ENCODE results near the gene TOR3A.
A peak's percentile ranks its signal among the peaks of the same experiment; 100 is the strongest.
"Not testable (repeated sequence)": the region's sequence is repeated elsewhere in the genome, so short reads cannot be mapped to it uniquely, and the experiment has no call there.

The TOR3A gene, protein sequence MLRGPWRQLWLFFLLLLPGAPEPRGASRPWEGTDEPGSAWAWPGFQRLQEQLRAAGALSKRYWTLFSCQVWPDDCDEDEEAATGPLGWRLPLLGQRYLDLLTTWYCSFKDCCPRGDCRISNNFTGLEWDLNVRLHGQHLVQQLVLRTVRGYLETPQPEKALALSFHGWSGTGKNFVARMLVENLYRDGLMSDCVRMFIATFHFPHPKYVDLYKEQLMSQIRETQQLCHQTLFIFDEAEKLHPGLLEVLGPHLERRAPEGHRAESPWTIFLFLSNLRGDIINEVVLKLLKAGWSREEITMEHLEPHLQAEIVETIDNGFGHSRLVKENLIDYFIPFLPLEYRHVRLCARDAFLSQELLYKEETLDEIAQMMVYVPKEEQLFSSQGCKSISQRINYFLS

DNA sequence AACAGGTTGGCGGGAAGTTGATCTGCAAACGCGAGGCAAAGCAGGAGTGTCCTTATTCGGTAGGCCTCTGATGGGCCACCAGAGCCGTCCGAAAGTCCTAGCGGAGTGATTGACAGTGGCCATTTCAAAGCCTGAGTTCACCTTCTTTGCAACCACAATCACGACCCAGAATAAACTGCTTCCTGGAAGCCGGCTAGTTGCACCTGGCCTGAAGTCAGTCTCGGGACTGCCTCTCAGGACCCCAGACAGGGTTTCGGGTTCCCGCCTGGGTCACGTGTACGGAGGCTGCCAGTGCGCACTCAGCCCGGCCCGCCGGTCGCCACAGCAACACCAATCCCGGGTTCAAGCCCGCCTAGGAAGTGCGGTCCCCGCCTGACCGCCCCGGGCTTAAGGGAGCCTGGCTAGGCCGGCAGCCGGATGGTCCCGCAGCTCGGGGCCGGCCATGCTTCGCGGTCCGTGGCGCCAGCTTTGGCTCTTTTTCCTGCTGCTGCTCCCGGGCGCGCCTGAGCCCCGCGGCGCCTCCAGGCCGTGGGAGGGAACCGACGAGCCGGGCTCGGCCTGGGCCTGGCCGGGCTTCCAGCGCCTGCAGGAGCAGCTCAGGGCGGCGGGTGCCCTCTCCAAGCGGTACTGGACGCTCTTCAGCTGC, at the start of gene TOR3A:
TOR3A (plus strand) TSS at position 384 of the 646 bp plus-strand sequence; CDS start at position 443, 59 bp downstream.
- peak; percentile 77 for DNase-seq (ENCODE audit: low read depth)

DNA sequence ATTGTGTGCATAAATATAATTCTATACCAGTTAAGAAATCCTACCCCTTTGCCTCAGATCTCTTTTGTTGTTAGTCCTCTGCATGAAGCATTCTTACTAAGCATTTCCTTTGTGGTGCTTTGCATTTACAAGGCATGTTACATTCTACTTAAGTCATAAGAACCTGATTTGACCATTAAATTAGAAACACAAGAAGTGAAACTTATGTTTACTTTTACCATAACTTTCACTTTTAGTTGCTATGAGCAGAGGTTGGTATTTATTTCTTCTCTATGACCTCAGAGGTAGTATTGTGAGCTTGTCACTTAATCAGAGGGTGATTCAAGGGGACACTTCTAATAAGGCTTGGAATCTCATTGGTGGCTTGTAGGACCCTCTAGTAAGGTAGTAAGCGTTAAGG, 47.1 kb upstream of the TOR3A start:
- DNase-seq (ENCODE audit: low read depth), result no peak

- no peak for DNase-seq (ENCODE audit: low read depth)
Observed at GRCh38 chr1:179036844-179037465, 44.9 kb upstream of the TOR3A start.

DNA sequence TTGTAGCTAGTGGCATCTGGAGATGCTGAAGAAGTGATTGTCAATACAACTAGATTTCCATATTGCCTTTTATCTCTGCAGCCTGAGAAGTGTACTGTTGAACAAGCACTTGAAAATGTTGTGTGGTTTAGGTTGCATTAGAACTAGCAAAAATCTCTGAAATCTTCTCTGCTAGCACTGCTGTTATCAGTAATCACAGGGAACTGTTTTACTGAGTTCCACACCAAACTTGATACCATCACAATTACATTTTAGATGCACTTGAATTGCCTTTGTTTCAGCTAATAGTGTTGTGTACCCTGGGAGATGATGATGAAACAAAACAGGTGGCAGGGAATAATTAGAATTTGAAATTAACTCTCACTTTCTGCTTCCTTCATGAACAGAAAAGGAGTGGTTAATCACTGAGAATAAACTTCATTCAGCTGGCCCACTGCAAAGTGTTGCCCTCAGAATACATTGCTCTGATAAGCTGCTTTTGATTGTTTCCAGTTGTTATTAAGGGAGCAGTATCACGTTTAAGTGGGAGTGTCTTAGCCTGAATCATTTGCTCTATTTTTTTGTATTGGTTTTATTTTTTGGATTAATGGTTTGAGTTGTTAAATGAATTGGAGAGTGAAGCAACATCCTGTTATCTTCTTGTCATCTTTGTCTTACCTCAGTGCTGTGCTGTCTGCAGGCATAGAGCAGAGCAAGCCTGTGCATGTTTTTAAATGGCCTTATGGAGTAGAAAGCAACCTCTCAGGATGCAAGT, 43.2 kb upstream of the TOR3A start:
- no peak for DNase-seq (ENCODE audit: low read depth)

DNA sequence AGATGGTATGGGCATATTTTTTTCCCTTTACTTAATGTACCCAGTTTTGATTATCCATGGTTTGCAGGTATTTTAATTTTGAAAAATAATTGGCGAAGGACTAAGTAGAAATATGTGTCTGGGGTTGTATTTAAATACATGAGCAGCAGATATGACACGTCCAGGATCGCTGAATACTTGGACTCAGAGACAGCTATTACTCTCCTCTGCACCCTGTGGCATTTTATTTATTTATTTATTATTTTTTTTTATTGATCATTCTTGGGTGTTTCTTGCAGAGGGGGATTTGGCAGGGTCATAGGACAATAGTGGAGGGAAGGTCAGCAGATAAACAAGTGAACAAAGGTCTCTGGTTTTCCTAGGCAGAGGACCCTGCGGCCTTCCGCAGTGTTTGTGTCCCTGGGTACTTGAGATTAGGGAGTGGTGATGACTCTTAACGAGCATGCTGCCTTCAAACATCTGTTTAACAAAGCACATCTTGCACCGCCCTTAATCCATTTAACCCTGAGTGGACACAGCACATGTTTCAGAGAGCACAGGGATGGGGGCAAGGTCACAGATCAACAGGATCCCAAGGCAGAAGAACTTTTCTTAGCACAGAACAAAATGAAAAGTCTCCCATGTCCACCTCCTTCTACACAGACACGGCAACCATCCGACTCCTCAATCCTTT, 42.2 kb upstream of the TOR3A start:
- not testable (repeated sequence) for DNase-seq (ENCODE audit: low read depth)

DNA sequence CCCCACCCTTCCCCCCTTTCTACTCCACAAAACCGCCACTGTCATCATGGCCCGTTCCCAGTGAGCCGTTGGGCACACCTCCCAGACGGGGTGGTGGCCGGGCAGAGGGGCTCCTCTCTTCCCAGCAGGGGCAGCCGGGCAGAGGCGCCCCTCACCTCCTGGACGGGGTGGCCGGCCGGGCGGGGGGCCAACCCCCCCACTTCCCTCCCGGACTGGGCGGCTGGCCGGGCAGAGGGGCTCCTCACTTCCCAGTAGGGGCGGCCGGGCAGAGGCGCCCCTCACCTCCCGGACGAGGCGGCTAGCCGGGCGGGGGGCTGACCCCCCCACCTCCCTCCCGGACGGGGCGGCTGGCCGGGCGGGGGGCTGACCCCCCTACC, 41.7 kb upstream of the TOR3A start:
- not testable (repeated sequence) for DNase-seq (ENCODE audit: low read depth)

DNA sequence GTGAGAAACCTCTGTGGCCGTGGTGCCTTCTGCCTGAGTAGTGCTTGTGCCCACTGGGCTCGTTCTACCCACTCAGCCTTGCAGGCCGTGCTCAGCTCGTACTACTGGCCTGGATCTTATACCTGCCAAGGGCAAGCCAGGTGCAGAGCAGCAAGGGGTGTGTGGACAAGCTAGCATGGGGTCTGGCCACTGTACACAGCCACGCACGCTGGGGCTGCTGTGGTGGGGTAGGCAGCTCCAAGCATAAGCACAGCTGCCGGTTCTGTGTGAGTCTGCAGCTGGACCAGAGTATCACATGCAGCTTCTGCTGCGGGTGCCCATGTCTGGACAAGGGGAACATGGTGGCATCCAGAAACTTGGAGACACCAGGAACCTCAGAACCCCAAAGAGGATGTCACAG, 39.8 kb upstream of the TOR3A start:
- no peak for DNase-seq (ENCODE audit: low read depth)

DNA sequence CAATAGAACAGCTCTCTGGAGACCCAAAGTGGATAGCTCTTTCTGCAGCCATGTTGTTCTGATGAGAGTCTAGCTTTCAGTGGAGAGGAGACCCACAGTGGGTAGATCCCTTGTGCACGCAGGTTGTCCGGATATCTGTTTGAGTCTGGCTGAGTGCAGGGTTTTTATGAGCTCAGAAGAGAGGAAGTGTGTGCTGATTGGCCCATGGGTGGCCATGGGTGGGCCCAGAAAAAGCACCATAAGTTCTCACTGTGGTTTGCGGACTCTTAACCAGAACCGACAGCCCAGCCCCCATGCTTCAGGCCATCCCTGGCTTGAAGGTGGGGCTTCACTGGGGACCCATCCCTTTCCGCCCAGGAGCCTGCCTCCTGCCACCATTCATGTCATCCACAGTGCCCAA, 39.2 kb upstream of the TOR3A start:
- DNase-seq (ENCODE audit: low read depth), result no peak

DNA sequence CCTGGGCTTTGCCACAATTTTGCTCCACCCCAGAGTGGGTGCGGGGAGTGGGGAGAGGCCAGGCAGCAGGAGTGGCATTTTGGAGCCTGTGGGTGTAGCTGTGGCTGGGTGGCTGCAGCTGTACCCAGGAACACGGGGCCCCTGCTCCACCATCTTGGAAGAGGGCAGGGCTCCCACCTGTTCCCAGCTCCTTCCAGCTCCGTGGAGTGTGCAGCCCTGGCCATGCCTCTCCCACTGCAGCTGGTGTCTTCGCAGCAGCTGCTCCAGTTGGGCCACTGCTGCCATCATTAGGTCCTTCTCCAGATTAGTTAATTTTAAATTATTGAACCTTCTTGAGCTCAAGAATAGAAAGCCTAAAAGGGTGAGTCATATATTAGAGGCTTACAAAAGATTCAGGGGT, 38.6 kb upstream of the TOR3A start:
- no peak for DNase-seq (ENCODE audit: low read depth)

GRCh38 chr1:179043907-179044306, 38.0 kb upstream of the TOR3A start:
- no peak for DNase-seq (ENCODE audit: low read depth)

GRCh38 chr1:179046808-179047635, 34.8 kb upstream of the TOR3A start:
- DNase-seq (ENCODE audit: low read depth), result no peak

DNA sequence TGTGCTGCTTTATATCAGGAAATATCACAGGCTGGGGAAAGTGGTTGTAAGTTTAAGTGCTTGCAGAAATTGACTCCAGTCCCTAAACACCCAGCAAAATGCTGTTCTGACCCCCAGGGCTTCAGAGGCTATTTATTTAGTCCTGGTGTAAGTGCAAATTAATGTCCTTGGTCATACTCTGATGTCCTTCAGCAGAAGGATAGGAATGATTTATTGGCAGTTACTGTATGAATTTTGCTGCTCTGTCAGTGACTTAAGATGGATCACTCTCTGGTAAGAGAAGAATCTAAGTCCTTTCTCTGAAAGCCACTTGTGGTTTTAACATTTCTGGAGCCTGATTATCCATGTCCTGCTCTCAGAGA, 34.3 kb upstream of the TOR3A start:
- no peak for DNase-seq (ENCODE audit: low read depth)

- no peak for DNase-seq (ENCODE audit: low read depth)
Observed at GRCh38 chr1:179048339-179049124, 33.3 kb upstream of the TOR3A start.

GRCh38 chr1:179052776-179053175, 29.1 kb upstream of the TOR3A start:
- no peak for DNase-seq (ENCODE audit: low read depth)

- DNase-seq (ENCODE audit: low read depth), result no peak
Observed at GRCh38 chr1:179053486-179053885, 28.4 kb upstream of the TOR3A start.

GRCh38 chr1:179055937-179056336, 25.9 kb upstream of the TOR3A start:
- DNase-seq (ENCODE audit: low read depth), result no peak

DNA sequence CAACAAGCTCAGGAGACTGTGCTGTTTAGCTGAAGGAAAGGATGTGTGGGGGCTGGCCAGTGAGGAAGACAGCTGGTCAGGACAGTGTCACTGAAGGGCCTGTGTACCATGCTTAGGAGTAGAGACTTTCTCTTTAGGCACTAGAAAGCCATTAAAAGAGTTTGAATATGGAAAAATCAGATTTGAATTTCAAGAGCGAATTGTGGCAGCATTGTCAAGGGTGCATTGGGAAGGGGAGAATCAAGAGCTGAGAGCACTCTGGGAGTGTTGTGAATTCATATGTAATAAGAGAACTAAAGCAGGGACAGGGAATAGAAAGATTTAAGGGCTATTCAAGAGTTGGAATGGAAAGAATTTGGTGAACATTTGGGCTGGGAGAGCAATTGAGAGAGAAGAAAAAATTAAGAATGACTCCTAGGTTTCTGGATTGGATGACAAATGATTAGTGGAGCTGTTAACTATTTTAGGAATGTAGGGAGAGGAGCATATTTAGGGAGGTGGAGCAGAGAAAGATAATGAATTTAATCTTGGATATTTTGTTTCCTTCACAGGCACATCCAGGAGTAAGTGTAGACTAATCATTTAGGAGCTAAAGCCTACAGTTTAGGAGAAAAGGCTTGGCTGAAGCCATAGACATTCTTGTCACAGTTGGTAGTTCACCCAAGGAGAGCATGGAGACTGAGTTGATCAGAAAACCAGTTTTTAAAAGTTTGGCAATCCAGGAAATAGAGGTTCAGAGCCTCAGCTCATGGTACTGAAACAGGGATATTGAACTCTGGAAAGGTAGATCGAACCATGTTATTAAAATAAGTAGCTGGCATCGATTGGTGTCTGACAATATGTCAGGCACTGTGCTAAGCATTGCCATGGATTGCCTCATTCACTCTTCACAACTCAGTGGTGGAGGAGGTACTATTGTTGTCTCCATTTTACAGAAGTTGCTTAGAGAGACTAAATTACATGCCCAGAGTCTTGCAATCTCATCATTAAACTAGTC, 23.1 kb upstream of the TOR3A start:
- DNase-seq (ENCODE audit: low read depth), result no peak

- DNase-seq (ENCODE audit: low read depth), result no peak
Observed at GRCh38 chr1:179061360-179062282, 20.2 kb upstream of the TOR3A start.
